B cell (primary cell): ENCODE data around the gene CBX8.

Experiments
- CTCF ChIP-seq: fragments of 200-600 bp; IDR thresholded peaks from one replicate; pipeline ENCODE4 v1.8.0; 2022; ENCODE audit warnings: antibody characterized with exemption, mild to moderate bottlenecking
- EZH2 ChIP-seq: IDR thresholded peaks from 2 replicates; pipeline ENCODE4 v1.6.1; 2012; ENCODE audit warnings: borderline replicate concordance, low read depth, mild to moderate bottlenecking, moderate library complexity, low read length; ENCODE audit not compliant: insufficient read depth, poor library complexity, severe bottlenecking

- TF ChIP-seq CTCF (no peak), EZH2 (no peak)
These were observed 17.1 kb downstream of the CBX8 start for GRCh38 chr17:79779661-79780365.
